OCI-LY7 (cell line): ENCODE measurements around the gene RNF19B. TPM values are rescaled to one million over a fixed set of nuclear protein-coding genes. Genes with fewer than 3 reads are reported as not detected.

Source experiments
- BruUV-seq: library from RNA; stranded (reverse); fragments of 400-500 nt; replicated peaks from 2 replicates; lab custom pipeline; 2021; lab: Mats Ljungman, UMichigan
- CTCF ChIA-PET: fragments of 300-600 bp; sonication (Branson Sonifier 250); formaldehyde crosslinking; loops from one replicate; lab custom pipeline; 2022; ENCODE audit warnings: antibody characterized with exemption; ENCODE audit not compliant: unreplicated experiment; lab: Charles Lee
- POLR2A ChIA-PET: fragments of 300-600 bp; sonication (Branson Sonifier 250); formaldehyde crosslinking; loops from one replicate; lab custom pipeline; 2022; ENCODE audit warnings: antibody characterized with exemption; lab: Charles Lee
- DNase-seq: peaks from one replicate; pipeline ENCODE4 v3.0.0-alpha.2; 2015; ENCODE audit warnings: low spot score
- H2AFZ ChIP-seq: fragments of 200-600 bp; sonication (generic), shearing (Covaris generic); 2 replicates; pipeline ENCODE4 v1.6.1; 2014; ENCODE audit warnings: mild to moderate bottlenecking, antibody characterized with exemption, low read length, moderate library complexity
- H3K27ac ChIP-seq: fragments of 200-600 bp; sonication (generic); 2 replicates; pipeline ENCODE4 v1.5.1; 2014; ENCODE audit warnings: mixed run types, low read depth, mild to moderate bottlenecking, moderate library complexity, low read length, inconsistent platforms; ENCODE audit not compliant: poor library complexity, severe bottlenecking
- H3K36me3 ChIP-seq: fragments of 200-600 bp; sonication (generic); 2 replicates; pipeline ENCODE4 v1.6.1; 2014; ENCODE audit warnings: mild to moderate bottlenecking, antibody characterized with exemption, low read length, moderate library complexity, mixed read lengths; ENCODE audit not compliant: insufficient read depth
- H3K4me1 ChIP-seq: fragments of 200-600 bp; sonication (generic); 2 replicates; pipeline ENCODE4 v1.5.1; 2014; ENCODE audit warnings: mild to moderate bottlenecking, low read length; ENCODE audit not compliant: insufficient read depth, poor library complexity, severe bottlenecking
- H3K4me2 ChIP-seq: fragments of 200-600 bp; sonication (generic); 2 replicates; pipeline ENCODE4 v1.6.1; 2014; ENCODE audit warnings: mild to moderate bottlenecking, low read length
- H3K4me3 ChIP-seq: fragments of 200-600 bp; sonication (generic); 2 replicates; pipeline ENCODE4 v1.5.1; 2014; ENCODE audit warnings: mild to moderate bottlenecking, low read depth, low read length; ENCODE audit not compliant: poor library complexity, severe bottlenecking
- H3K79me2 ChIP-seq: fragments of 200-600 bp; sonication (generic); 2 replicates; pipeline ENCODE4 v1.6.1; 2016; ENCODE audit warnings: low read depth, mild to moderate bottlenecking, low read length, moderate library complexity, mixed read lengths; ENCODE audit not compliant: insufficient read depth
- H3K9me2 ChIP-seq: fragments of 200-600 bp; sonication (generic); 2 replicates; pipeline ENCODE4 v1.6.1; 2016; ENCODE audit warnings: mild to moderate bottlenecking, low read length, mixed read lengths; ENCODE audit not compliant: insufficient read depth
- H3K9me3 ChIP-seq: fragments of 200-600 bp; sonication (generic); 2 replicates; pipeline ENCODE4 v1.6.1; 2014; ENCODE audit warnings: mild to moderate bottlenecking, mixed run types, low read length, mixed read lengths
- H4K20me1 ChIP-seq: fragments of 200-600 bp; sonication (generic); 2 replicates; pipeline ENCODE4 v1.6.1; 2014; ENCODE audit warnings: mild to moderate bottlenecking, antibody characterized with exemption, low read length, moderate library complexity, mixed read lengths; ENCODE audit not compliant: insufficient read depth
- EZH2phosphoT487 ChIP-seq: fragments of 200-600 bp; sonication (generic); IDR thresholded peaks from 2 replicates; pipeline ENCODE4 v1.6.1; 2018; ENCODE audit warnings: low read depth, borderline replicate concordance, mild to moderate bottlenecking, mixed run types, antibody characterized with exemption, low read length, moderate library complexity, mixed read lengths
- intact Hi-C: fragments of 100-400 bp; cut with micrococcal nuclease; formaldehyde crosslinking; loops from one replicate; pipeline ENCODE4 v1.10.0; 2022; ENCODE audit not compliant: unreplicated experiment
- total RNA-seq, 2 experiments: library from RNA; depleted of rRNA in 1 of 2; stranded (reverse); fragments of >200 nt in 1 of 2; shearing (Covaris generic) in 1 of 2; gene quantifications; 2 replicates each; pipeline ENCODE4 v1.2.3, GENCODE V29; 2014 to 2022
- TF ChIP-seq, protein P1 (sequence below): fragments of 200-600 bp; sonication (generic); conservative IDR thresholded peaks from 2 replicates; pipeline ENCODE4 v1.5.1; 2014; ENCODE audit warnings: mild to moderate bottlenecking, antibody characterized with exemption, low read length, moderate library complexity, mixed read lengths

RNF19B gene
- total RNA-seq, 2 experiments from 2014 or later = 23.0 to 36.8 TPM

DNA sequence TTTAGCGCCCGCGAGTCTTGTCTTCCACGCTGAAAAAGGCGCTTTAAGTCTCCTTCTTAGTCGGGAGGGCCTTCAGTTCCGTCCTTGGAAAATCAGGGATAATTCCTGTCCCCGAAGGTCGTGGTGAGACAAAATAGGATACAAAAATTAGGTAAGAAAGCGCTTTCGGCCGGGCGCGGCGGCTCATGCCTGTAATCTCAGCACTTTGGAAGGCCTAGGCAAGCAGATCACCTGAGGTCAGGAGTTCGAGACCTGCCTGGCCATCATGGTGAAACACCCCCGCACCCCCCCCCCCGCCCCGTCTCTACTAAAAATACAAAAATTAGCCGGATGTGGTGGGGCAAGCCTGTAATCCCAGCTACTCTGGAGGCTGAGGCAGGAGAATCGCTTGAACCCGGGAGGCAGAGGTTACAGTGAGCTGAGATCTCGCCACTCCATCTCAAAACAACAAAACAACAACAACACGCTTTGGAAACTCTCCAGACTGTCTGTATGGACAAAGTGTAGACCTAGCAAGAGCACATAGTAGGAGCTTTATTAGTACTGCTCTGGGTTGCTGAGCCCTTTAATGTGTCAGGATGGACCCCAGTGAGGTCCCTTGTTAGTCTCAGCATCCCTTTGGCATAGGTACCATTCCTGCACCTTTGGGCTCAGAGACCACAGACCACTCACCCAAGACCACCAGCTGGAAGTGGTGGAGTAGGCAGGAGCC lies 62.6 kb downstream of the RNF19B start:
- Histone ChIP-seq H3K79me2 (no peaks in the 10 kb centered on the region), H3K9me3 (no peaks in the 10 kb centered on the region), H3K36me3 (no peaks in the 10 kb centered on the region), H3K4me2 (peak overlapping the region; percentile 60), H3K4me1 (peaks cover 5% of the 10 kb centered on the region), H2AFZ (no peak overlapping the region), H3K9me2 (no peaks in the 10 kb centered on the region), H3K4me3 (peak overlapping the region; percentile 60), H3K27ac (no peak overlapping the region), H4K20me1 (no peaks in the 10 kb centered on the region)
- ChIA-PET CTCF (no interaction called here), POLR2A (no interaction called here)
- BruUV-seq = no TSS peak
- no peak for TF ChIP-seq EZH2phosphoT487
- TF ChIP-seq, protein P1, sequence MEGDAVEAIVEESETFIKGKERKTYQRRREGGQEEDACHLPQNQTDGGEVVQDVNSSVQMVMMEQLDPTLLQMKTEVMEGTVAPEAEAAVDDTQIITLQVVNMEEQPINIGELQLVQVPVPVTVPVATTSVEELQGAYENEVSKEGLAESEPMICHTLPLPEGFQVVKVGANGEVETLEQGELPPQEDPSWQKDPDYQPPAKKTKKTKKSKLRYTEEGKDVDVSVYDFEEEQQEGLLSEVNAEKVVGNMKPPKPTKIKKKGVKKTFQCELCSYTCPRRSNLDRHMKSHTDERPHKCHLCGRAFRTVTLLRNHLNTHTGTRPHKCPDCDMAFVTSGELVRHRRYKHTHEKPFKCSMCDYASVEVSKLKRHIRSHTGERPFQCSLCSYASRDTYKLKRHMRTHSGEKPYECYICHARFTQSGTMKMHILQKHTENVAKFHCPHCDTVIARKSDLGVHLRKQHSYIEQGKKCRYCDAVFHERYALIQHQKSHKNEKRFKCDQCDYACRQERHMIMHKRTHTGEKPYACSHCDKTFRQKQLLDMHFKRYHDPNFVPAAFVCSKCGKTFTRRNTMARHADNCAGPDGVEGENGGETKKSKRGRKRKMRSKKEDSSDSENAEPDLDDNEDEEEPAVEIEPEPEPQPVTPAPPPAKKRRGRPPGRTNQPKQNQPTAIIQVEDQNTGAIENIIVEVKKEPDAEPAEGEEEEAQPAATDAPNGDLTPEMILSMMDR = no peak
- intact Hi-C loops = no loop called here
- no peak for DNase-seq

DNA sequence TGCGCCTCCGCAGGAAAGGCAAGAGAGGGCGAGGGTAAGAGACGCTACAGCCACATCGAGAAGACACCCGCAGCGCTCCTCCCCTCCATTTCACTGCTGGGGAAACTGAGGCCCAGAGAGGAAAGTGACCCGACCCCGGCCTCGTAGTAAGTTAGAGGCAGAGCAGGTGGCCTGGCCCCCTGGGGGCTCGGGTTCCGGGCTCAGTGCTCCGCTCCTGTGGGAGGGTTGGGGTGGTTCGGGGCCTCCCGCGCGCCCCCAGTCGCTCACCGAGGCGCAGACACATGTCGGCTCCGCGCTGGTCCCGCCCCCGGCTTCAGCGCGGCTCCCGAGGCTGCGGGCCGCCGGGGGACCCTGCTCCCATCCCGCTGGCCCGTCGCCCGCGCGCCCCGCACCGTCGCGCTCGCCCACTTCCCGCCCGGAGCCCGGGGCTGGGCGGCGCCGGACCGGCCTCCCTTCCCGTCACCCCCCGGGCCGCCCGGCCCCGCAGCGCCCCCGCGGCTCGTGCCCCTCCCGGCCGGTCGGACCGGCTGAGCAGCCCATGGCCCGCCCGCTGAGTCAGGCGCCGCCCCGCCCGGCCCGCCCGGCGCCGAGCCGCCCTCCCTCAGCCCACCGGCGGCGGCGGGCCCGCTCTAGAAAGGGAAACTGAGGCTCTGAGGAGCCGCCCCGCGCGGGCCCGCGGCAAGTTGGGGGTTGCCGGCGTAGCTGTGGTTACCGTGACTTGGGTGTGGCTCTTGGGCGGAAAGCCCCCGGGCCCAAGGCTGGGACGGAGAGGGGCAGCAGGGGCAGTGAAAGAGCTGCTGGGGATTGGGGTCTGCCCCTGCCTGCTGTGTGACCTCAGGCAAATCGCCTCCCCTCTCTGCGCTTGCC lies 63.4 kb downstream of the RNF19B start, which contains the start of gene TMEM54:
Gene TMEM54 (minus strand): TSS at position 434 of the 867 bp plus-strand sequence. CDS start 151 bp downstream, at position 283.
- no peaks in the 10 kb centered on the region for H3K9me3 ChIP-seq
- BruUV-seq = no TSS peak
- no peaks in the 10 kb centered on the region for H3K36me3 ChIP-seq
- H3K4me3 ChIP-seq = peak within 1 kb of the TSS; percentile 60
- ChIA-PET POLR2A (no interaction called here), CTCF (no interaction called here)
- no peaks in the 10 kb centered on the region for H3K9me2 ChIP-seq
- peaks cover 5% of the 10 kb centered on the region for H3K4me1 ChIP-seq
- DNase-seq = peak; percentile 32
- H3K4me2 ChIP-seq = peak within 1 kb of the TSS; percentile 62
- H2AFZ ChIP-seq = 0 out of 2 replicates have a peak within 1 kb of the TSS, but pooled peaks have one; percentile 20
- no peak for TF ChIP-seq EZH2phosphoT487
- TF ChIP-seq, protein P1 = no peak
- intact Hi-C loops = no loop called here
- no peaks in the 10 kb centered on the region for H3K79me2 ChIP-seq
- no peaks in the 10 kb centered on the region for H4K20me1 ChIP-seq
- H3K27ac ChIP-seq = no peak within 1 kb of the TSS
